CD14-positive monocyte (primary cell): ENCODE measurements around the gene NR2F1. TPM values are rescaled to one million over a fixed set of nuclear protein-coding genes. Genes with fewer than 3 reads are reported as not detected.

Experiments used
- DNase-seq, 3 donors: peaks; one replicate each; pipeline ENCODE4 v3.0.0-alpha.2; 2011 to 2022
- H2AFZ ChIP-seq: 2 replicates; pipeline ENCODE4 v1.6.0; 2012; ENCODE audit warnings: mild to moderate bottlenecking, low read depth, low read length, inconsistent platforms; ENCODE audit not compliant: insufficient read depth, poor library complexity, severe bottlenecking
- H3K27ac ChIP-seq, 2 donors: 1 replicate in 1 of 2; 2 replicates in 1 of 2; pipeline ENCODE4 v1.5.1; 2012 to 2013; ENCODE audit warnings: low read length in 2 of 2, control low read depth in 1 of 2, inconsistent platforms in 1 of 2, low read depth in 1 of 2, mild to moderate bottlenecking in 1 of 2
- H3K27me3 ChIP-seq, 2 donors: one replicate each; pipeline versions ENCODE4 v1.6.0 to v1.6.1; 2011 to 2013; ENCODE audit warnings: low read length in 2 of 2; ENCODE audit not compliant: control insufficient read depth in 2 of 2, insufficient read depth in 2 of 2
- H3K36me3 ChIP-seq, 2 donors: replicated peaks in 1 of 2; 1 replicate in 1 of 2; 2 replicates in 1 of 2; pipeline versions ENCODE4 v1.5.1 to v1.6.1; 2012 to 2013; ENCODE audit warnings: low read length in 2 of 2, control low read depth in 1 of 2, inconsistent platforms in 1 of 2, mild to moderate bottlenecking in 1 of 2; ENCODE audit not compliant: insufficient read depth in 2 of 2, control insufficient read depth in 1 of 2
- H3K4me1 ChIP-seq, 2 donors: 1 replicate in 1 of 2; 2 replicates in 1 of 2; pipeline versions ENCODE4 v1.5.1 to v1.6.1; 2012 to 2013; ENCODE audit warnings: low read length in 2 of 2, control low read depth in 1 of 2, inconsistent platforms in 1 of 2, mild to moderate bottlenecking in 1 of 2, moderate library complexity in 1 of 2; ENCODE audit not compliant: insufficient read depth in 2 of 2, control insufficient read depth in 1 of 2
- H3K4me2 ChIP-seq: replicated peaks from 2 replicates; pipeline ENCODE3; 2012; ENCODE audit warnings: low read length, moderate library complexity, mild to moderate bottlenecking; ENCODE audit not compliant: poor library complexity, severe bottlenecking; ENCODE audit errors: extremely low read depth
- H3K4me3 ChIP-seq, 3 experiments: fragments of 200-600 bp in 1 of 3; sonication (generic) in 1 of 3; replicated peaks in 1 of 3; 1 replicate in 2 of 3; 2 replicates in 1 of 3; pipeline ENCODE4 v1.5.1; 2011 to 2013; ENCODE audit warnings: low read length in 3 of 3, mild to moderate bottlenecking in 3 of 3, control low read depth in 2 of 3, low read depth in 2 of 3, inconsistent platforms in 1 of 3, moderate library complexity in 1 of 3
- H3K79me2 ChIP-seq: 2 replicates; pipeline ENCODE4 v1.6.0; 2012; ENCODE audit warnings: mild to moderate bottlenecking, control low read depth, inconsistent platforms, low read length, moderate library complexity; ENCODE audit not compliant: insufficient read depth
- H3K9ac ChIP-seq: 2 replicates; pipeline ENCODE4 v1.6.0; 2017; ENCODE audit warnings: low read length, mild to moderate bottlenecking; ENCODE audit not compliant: insufficient read depth, poor library complexity, severe bottlenecking
- H3K9me3 ChIP-seq, 2 donors: replicated peaks in 1 of 2; 1 replicate in 1 of 2; 2 replicates in 1 of 2; pipeline versions ENCODE4 v1.5.1 to v1.6.1; 2012 to 2013; ENCODE audit warnings: low read length in 2 of 2, control low read depth in 1 of 2; ENCODE audit not compliant: control insufficient read depth in 1 of 2, insufficient read depth in 1 of 2
- H4K20me1 ChIP-seq: 2 replicates; pipeline ENCODE4 v1.6.0; 2012; ENCODE audit warnings: mild to moderate bottlenecking, low read length, control low read depth, moderate library complexity; ENCODE audit not compliant: insufficient read depth
- H3K27ac Mint-ChIP-seq, 7 donors: one replicate each; pipeline ENCODE4 v1.8.0; 2020; ENCODE audit warnings: mild to moderate bottlenecking in 7 of 7, mixed read lengths in 7 of 7, moderate library complexity in 6 of 7, inconsistent platforms in 2 of 7
- H3K27me3 Mint-ChIP-seq, 3 donors: one replicate each; pipeline ENCODE4 v1.8.0; 2021 to 2022; ENCODE audit warnings: low read depth in 3 of 3, mild to moderate bottlenecking in 3 of 3, mixed read lengths in 3 of 3, moderate library complexity in 3 of 3, inconsistent platforms in 1 of 3
- H3K36me3 Mint-ChIP-seq, 2 donors: one replicate each; pipeline ENCODE4 v1.8.0; 2020; ENCODE audit warnings: mixed read lengths in 2 of 2, inconsistent platforms in 1 of 2, mild to moderate bottlenecking in 1 of 2
- H3K4me1 Mint-ChIP-seq: one replicate; pipeline ENCODE4 v1.8.0; 2020; ENCODE audit warnings: mild to moderate bottlenecking, mixed read lengths
- H3K4me3 Mint-ChIP-seq, 2 donors: one replicate each; pipeline ENCODE4 v1.8.0; 2020; ENCODE audit warnings: mild to moderate bottlenecking in 2 of 2, mixed read lengths in 2 of 2, moderate library complexity in 1 of 2
- H3K9me3 Mint-ChIP-seq, 7 donors: one replicate each; pipeline ENCODE4 v1.8.0; 2020 to 2022; ENCODE audit warnings: mixed read lengths in 7 of 7, mild to moderate bottlenecking in 6 of 7, moderate library complexity in 6 of 7, inconsistent platforms in 2 of 7
- CTCF ChIP-seq: fragments of 200-600 bp; IDR thresholded peaks from one replicate; pipeline ENCODE4 v1.8.0; 2022; ENCODE audit warnings: antibody characterized with exemption, mild to moderate bottlenecking
- WGBS: methylation state at CpG from one replicate; pipeline ENCODE4 v1.1.5; 2013; ENCODE audit warnings: missing lambda C conversion rate; ENCODE audit not compliant: insufficient coverage; 5-methylcytosine and 5-hydroxymethylcytosine counted together
- intact Hi-C, 2 donors: fragments of 100-400 bp; cut with micrococcal nuclease; formaldehyde crosslinking; loops; one replicate each; pipeline versions ENCODE4 v1.15.0 to v1.15.1; 2023
- polyA plus RNA-seq, 3 donors: library from polyadenylated mRNA; depleted of rRNA in 1 of 3; unstranded in 2 of 3; stranded (reverse) in 1 of 3; fragments of 300-500 nt in 2 of 3; fragments of >200 nt in 1 of 3; fragmentation: Illumina TruSeq in 2 of 3; gene quantifications; 1 replicate in 2 of 3; 2 replicates in 1 of 3; pipeline ENCODE4 v1.2.3, GENCODE V29; 2012 to 2021

Gene NR2F1
- polyA plus RNA-seq, 3 donors: not detected

- H3K36me3 Mint-ChIP-seq: peaks cover 0 to 3% of the 10 kb centered on the region in 2 donors
- Histone ChIP-seq H3K27ac (no peak overlapping the region), H4K20me1 (no peaks in the 10 kb centered on the region), H3K9me3 (peaks cover 4 to 24% of the 10 kb centered on the region in 2 donors), H3K4me2 (no peak overlapping the region), H3K9ac (no peak overlapping the region), H3K27me3 (peaks cover 87 to 95% of the 10 kb centered on the region in 2 donors), H3K4me1 (no peaks in the 10 kb centered on the region), H3K36me3 (no peaks in the 10 kb centered on the region), H3K4me3 (no peak overlapping the region), H2AFZ (no peak overlapping the region), H3K79me2 (no peaks in the 10 kb centered on the region)
- intact Hi-C loops: no loop called here
- peak overlapping the region in 1 of 2 donors; percentile 81 for H3K4me3 Mint-ChIP-seq
- H3K9me3 Mint-ChIP-seq: peaks cover 0 to 14% (median 5%) of the 10 kb centered on the region in 7 donors
- no peak overlapping the region for H3K27ac Mint-ChIP-seq
- DNase-seq: no peak
- H3K4me1 Mint-ChIP-seq: peaks cover 4% of the 10 kb centered on the region
- H3K27me3 Mint-ChIP-seq: peaks cover 84 to 90% (median 88%) of the 10 kb centered on the region in 3 donors
- TF ChIP-seq CTCF: no peak
Observed at GRCh38 chr5:93612855-93613243, 29.8 kb downstream of the NR2F1 start.

GRCh38 chr5:93616538-93617174 is 33.6 kb downstream of the NR2F1 start:
- H3K27me3 Mint-ChIP-seq: peaks cover 62 to 68% (median 67%) of the 10 kb centered on the region in 3 donors

More at GRCh38 chr5:93616538-93617174, 33.6 kb downstream of the NR2F1 start:
- TF ChIP-seq CTCF: no peak
- Histone ChIP-seq H3K4me3 (no peak overlapping the region), H3K9ac (no peak overlapping the region), H3K27me3 (peaks cover 56 to 85% of the 10 kb centered on the region in 2 donors), H3K4me1 (peaks cover 8 to 14% of the 10 kb centered on the region in 2 donors), H3K36me3 (no peaks in the 10 kb centered on the region), H4K20me1 (no peaks in the 10 kb centered on the region), H3K9me3 (peaks cover 7 to 16% of the 10 kb centered on the region in 2 donors), H3K27ac (no peak overlapping the region), H3K4me2 (no peak overlapping the region), H2AFZ (no peak overlapping the region), H3K79me2 (no peaks in the 10 kb centered on the region)
- peaks cover 12% of the 10 kb centered on the region for H3K4me1 Mint-ChIP-seq
- DNase-seq: no peak
- no CpG with 5 or more reads among the region's 9 CpGs for WGBS
- no peak overlapping the region for H3K27ac Mint-ChIP-seq
- peak overlapping the region in 1 of 2 donors; percentile 7 for H3K4me3 Mint-ChIP-seq
- intact Hi-C loops: no loop called here
- H3K9me3 Mint-ChIP-seq: peaks cover 0 to 14% (median 6%) of the 10 kb centered on the region in 7 donors
- H3K36me3 Mint-ChIP-seq: peaks cover 4 to 14% of the 10 kb centered on the region in 2 donors
